ENCODE results near the gene TSPAN18.

DNA sequence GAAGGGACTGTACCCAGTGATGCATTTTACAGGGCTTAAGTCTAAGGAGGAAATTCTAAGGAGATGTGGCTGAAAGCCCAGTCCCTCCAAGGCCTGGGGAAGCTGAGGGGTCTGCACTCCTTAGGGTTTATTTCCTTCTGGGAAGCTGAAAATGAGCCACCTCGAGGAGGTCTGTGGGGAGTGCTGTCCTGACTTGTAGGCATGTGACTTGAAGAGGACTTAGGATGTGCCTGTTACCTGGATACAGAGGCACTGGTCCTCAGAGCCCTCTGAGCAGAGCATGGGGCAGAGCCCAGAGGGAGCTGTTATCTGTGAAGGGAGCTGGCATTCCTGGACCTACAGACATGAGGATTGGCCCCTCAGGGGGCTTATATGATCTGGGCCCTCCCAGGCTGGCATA, 146.8 kb downstream of the TSPAN18 start:
- TF ChIP-seq, protein P1, sequence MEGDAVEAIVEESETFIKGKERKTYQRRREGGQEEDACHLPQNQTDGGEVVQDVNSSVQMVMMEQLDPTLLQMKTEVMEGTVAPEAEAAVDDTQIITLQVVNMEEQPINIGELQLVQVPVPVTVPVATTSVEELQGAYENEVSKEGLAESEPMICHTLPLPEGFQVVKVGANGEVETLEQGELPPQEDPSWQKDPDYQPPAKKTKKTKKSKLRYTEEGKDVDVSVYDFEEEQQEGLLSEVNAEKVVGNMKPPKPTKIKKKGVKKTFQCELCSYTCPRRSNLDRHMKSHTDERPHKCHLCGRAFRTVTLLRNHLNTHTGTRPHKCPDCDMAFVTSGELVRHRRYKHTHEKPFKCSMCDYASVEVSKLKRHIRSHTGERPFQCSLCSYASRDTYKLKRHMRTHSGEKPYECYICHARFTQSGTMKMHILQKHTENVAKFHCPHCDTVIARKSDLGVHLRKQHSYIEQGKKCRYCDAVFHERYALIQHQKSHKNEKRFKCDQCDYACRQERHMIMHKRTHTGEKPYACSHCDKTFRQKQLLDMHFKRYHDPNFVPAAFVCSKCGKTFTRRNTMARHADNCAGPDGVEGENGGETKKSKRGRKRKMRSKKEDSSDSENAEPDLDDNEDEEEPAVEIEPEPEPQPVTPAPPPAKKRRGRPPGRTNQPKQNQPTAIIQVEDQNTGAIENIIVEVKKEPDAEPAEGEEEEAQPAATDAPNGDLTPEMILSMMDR (IDR thresholded peaks at IDR 0.05; ENCODE audit: poor library complexity) = no peak
- TF ChIP-seq EZH2 (IDR thresholded peaks at IDR 0.05; ENCODE audit: borderline replicate concordance) = no peak
